ENCODE measurements around the gene EPPIN. TPM values are rescaled to one million over a fixed set of nuclear protein-coding genes. Genes with fewer than 3 reads are reported as not detected.

EPPIN gene
- total RNA-seq, 2 experiments from 2014 or later = not detected

GRCh38 chr20:45545351-45545750 is 1.9 kb downstream of the EPPIN start:
- Mint-ChIP-seq H3K36me3 (ENCODE audit: low read depth) (no peaks in the 10 kb centered on the region), H3K27ac (no peak overlapping the region), H3K4me3 (no peak overlapping the region), H3K27me3 (peaks cover 71% of the 10 kb centered on the region), H3K9me3 (peaks cover 2% of the 10 kb centered on the region), H3K4me1 (ENCODE audit: low read depth) (no peaks in the 10 kb centered on the region)
- Histone ChIP-seq H3K9me3 (ENCODE audit: control insufficient read depth in 1 of 2, insufficient read depth in 1 of 2, low read length in 2 of 2) (no peaks in the 10 kb centered on the region), H3K4me3 (ENCODE audit: low read length) (no peak overlapping the region), H3K36me3 (ENCODE audit: insufficient read depth, low read length) (no peaks in the 10 kb centered on the region), H3K27ac (ENCODE audit: low read depth in 1 of 2, low read length in 2 of 2) (no peak overlapping the region), H3K4me1 (ENCODE audit: insufficient read depth, low read length) (no peaks in the 10 kb centered on the region), H3K27me3 (ENCODE audit: control insufficient read depth in 1 of 2, insufficient read depth in 2 of 2, low read length in 2 of 2) (peaks cover 0 to 13% of the 10 kb centered on the region in 2 experiments)
- ATAC-seq (ENCODE audit: poor library complexity) (no peak), DNase-seq (no peak)
- ChIA-PET CTCF (no interaction called here), POLR2A (no interaction called here)
- TF ChIP-seq CTCF (IDR thresholded peaks at IDR 0.05) = no peak
- intact Hi-C loops (cut with DNase I, micrococcal nuclease) = no loop called here

DNA sequence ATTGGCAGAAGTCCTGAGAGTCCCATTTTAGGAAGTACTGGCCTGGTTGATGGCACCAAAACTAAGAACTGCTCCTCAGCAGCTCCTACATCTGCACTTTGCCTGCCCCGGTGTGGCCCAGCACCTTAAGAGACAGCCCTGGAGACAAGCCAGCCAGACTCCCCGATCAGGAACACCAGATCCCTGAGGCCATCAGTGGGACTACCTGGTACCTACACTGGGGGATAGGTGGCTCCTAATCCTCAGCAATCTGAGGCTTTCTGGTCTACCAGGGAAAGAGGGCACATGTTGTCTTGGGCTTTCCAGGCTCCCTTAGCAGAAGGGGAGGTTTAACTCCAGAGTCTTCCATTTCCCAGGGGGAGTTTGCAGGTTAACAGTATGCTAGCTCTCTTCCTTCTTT is 7.8 kb downstream of the EPPIN start, which contains the start of gene WFDC6:
Gene WFDC6, minus strand, starts transcription at position 101 of the 400 bp plus-strand sequence. Its CDS starts 75 bp downstream, at position 26.
- H3K9me3 ChIP-seq (ENCODE audit: control insufficient read depth in 1 of 2, insufficient read depth in 1 of 2, low read length in 2 of 2) = no peaks in the 10 kb centered on the region
- no peak within 1 kb of the TSS for H3K27ac ChIP-seq (ENCODE audit: low read depth in 1 of 2, low read length in 2 of 2)
- no peak within 1 kb of the TSS for H3K4me3 ChIP-seq (ENCODE audit: low read length)
- ChIA-PET CTCF (no interaction called here), POLR2A (no interaction called here)
- peaks cover 33% of the 10 kb centered on the region for H3K27me3 Mint-ChIP-seq
- H3K27me3 ChIP-seq (ENCODE audit: control insufficient read depth in 1 of 2, insufficient read depth in 2 of 2, low read length in 2 of 2) = peaks cover 22 to 29% of the 10 kb centered on the region in 2 experiments
- no peak for DNase-seq
- H3K9me3 Mint-ChIP-seq = no peaks in the 10 kb centered on the region
- no peak for ATAC-seq (ENCODE audit: poor library complexity)
- H3K27ac Mint-ChIP-seq = no peak within 1 kb of the TSS
- intact Hi-C loops (cut with DNase I, micrococcal nuclease) = no loop called here
- no peaks in the 10 kb centered on the region for H3K4me1 ChIP-seq (ENCODE audit: insufficient read depth, low read length)
- no peak within 1 kb of the TSS for H3K4me3 Mint-ChIP-seq
- TF ChIP-seq CTCF (IDR thresholded peaks at IDR 0.05) = no peak
- no peaks in the 10 kb centered on the region for H3K36me3 Mint-ChIP-seq (ENCODE audit: low read depth)
- no peaks in the 10 kb centered on the region for H3K36me3 ChIP-seq (ENCODE audit: insufficient read depth, low read length)
- H3K4me1 Mint-ChIP-seq (ENCODE audit: low read depth) = no peaks in the 10 kb centered on the region

GRCh38 chr20:45538209-45538799 is 8.9 kb downstream of the EPPIN start:
- Mint-ChIP-seq H3K27ac (no peak overlapping the region), H3K36me3 (ENCODE audit: low read depth) (no peaks in the 10 kb centered on the region), H3K4me3 (no peak overlapping the region), H3K9me3 (no peaks in the 10 kb centered on the region), H3K4me1 (ENCODE audit: low read depth) (no peaks in the 10 kb centered on the region), H3K27me3 (peaks cover 23% of the 10 kb centered on the region)
- H3K4me1 ChIP-seq (ENCODE audit: insufficient read depth, low read length) = no peaks in the 10 kb centered on the region
- intact Hi-C loops (cut with DNase I, micrococcal nuclease) = no loop called here
- CTCF ChIA-PET = no interaction called here
- H3K36me3 ChIP-seq (ENCODE audit: insufficient read depth, low read length) = no peaks in the 10 kb centered on the region
- DNase-seq (no peak), ATAC-seq (ENCODE audit: poor library complexity) (no peak)
- H3K27me3 ChIP-seq (ENCODE audit: control insufficient read depth in 1 of 2, insufficient read depth in 2 of 2, low read length in 2 of 2) = peaks cover 22 to 29% of the 10 kb centered on the region in 2 experiments
- POLR2A ChIA-PET = no interaction called here
- no peak overlapping the region for H3K27ac ChIP-seq (ENCODE audit: low read depth in 1 of 2, low read length in 2 of 2)
- no peak overlapping the region for H3K4me3 ChIP-seq (ENCODE audit: low read length)
- H3K9me3 ChIP-seq (ENCODE audit: control insufficient read depth in 1 of 2, insufficient read depth in 1 of 2, low read length in 2 of 2) = no peaks in the 10 kb centered on the region
- no peak for TF ChIP-seq CTCF (IDR thresholded peaks at IDR 0.05)

All from CD4-positive, alpha-beta T cell (primary cell).